Measurements from ENCODE around the gene SPDYE11.
"Not testable (repeated sequence)": the region's sequence is repeated elsewhere in the genome, so short reads cannot be mapped to it uniquely, and the experiment has no call there.

DNA sequence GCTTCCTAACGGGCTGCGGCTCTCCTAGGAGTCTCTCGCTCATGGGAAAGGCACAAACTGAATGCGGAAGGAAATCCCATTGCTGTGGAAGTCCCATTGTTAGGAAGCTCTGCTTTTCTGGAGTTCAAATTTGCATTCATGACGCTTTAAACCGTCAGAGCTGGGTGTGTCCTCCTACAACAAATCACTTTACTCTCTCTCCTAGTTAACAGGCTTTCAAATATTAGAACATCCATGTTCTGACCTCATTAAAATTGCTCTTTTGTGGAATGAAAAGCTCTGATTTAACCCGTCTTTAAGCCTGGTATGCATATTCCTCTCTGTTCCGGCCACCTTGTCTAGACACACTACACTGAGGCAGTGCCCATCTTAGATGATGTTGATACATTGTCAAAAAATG lies 28.0 kb downstream of the SPDYE11 start, which contains the start of gene SPDYE8:
- TF ChIP-seq, protein P1, sequence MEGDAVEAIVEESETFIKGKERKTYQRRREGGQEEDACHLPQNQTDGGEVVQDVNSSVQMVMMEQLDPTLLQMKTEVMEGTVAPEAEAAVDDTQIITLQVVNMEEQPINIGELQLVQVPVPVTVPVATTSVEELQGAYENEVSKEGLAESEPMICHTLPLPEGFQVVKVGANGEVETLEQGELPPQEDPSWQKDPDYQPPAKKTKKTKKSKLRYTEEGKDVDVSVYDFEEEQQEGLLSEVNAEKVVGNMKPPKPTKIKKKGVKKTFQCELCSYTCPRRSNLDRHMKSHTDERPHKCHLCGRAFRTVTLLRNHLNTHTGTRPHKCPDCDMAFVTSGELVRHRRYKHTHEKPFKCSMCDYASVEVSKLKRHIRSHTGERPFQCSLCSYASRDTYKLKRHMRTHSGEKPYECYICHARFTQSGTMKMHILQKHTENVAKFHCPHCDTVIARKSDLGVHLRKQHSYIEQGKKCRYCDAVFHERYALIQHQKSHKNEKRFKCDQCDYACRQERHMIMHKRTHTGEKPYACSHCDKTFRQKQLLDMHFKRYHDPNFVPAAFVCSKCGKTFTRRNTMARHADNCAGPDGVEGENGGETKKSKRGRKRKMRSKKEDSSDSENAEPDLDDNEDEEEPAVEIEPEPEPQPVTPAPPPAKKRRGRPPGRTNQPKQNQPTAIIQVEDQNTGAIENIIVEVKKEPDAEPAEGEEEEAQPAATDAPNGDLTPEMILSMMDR (IDR thresholded peaks at IDR 0.05), result not testable (repeated sequence)
- not testable (repeated sequence) for TF ChIP-seq POLR2A (IDR thresholded peaks at IDR 0.05)

All from tibial nerve (tissue), 3 donors.